Loucy (cell line): Measurements from ENCODE around the gene ASTN2.

Source experiments
- CTCF ChIP-seq: fragments of 200-600 bp; sonication (generic); conservative IDR thresholded peaks from 2 replicates; pipeline ENCODE4 v1.5.1; 2014; ENCODE audit warnings: mild to moderate bottlenecking, antibody characterized with exemption, low read length
- EZH2phosphoT487 ChIP-seq: fragments of 200-600 bp; IDR thresholded peaks from 2 replicates; pipeline ENCODE4 v1.6.1; 2018; ENCODE audit warnings: antibody characterized with exemption, mild to moderate bottlenecking, moderate library complexity, borderline replicate concordance

- TF ChIP-seq CTCF (no peak), EZH2phosphoT487 (no peak)
Measured at GRCh38 chr9:116697362-116697761, 717.5 kb downstream of the ASTN2 start.
